Liver (tissue), 9 donors: Measurements from ENCODE around the gene DES. TPM values are rescaled to one million over a fixed set of nuclear protein-coding genes. Genes with fewer than 3 reads are reported as not detected.
A peak's percentile ranks its signal among the peaks of the same experiment; 100 is the strongest.

Source experiments
- DNase-seq: peaks from one replicate; pipeline ENCODE4 v3.0.0-alpha.2; 2017; ENCODE audit warnings: low spot score
- H3K27ac ChIP-seq, 2 donors: one replicate each; pipeline ENCODE4 v1.7.0; 2013; ENCODE audit warnings: inconsistent platforms in 2 of 2, low read length in 2 of 2, control low read depth in 1 of 2, low read depth in 1 of 2, mild to moderate bottlenecking in 1 of 2
- H3K27me3 ChIP-seq, 4 donors: one replicate each; pipeline versions ENCODE4 v1.6.1 to v1.7.0; 2013; ENCODE audit warnings: low read length in 3 of 4, inconsistent platforms in 1 of 4, mild to moderate bottlenecking in 1 of 4, moderate library complexity in 1 of 4; ENCODE audit not compliant: control insufficient read depth in 4 of 4, insufficient read depth in 4 of 4
- H3K36me3 ChIP-seq, 4 donors: one replicate each; pipeline versions ENCODE4 v1.6.1 to v1.7.0; 2013; ENCODE audit warnings: low read length in 3 of 4, mild to moderate bottlenecking in 3 of 4, low read depth in 1 of 4, moderate library complexity in 1 of 4; ENCODE audit not compliant: control insufficient read depth in 4 of 4, insufficient read depth in 3 of 4
- H3K4me1 ChIP-seq, 4 donors: one replicate each; pipeline versions ENCODE4 v1.6.1 to v1.7.0; 2013; ENCODE audit warnings: low read length in 3 of 4, mild to moderate bottlenecking in 3 of 4, moderate library complexity in 1 of 4; ENCODE audit not compliant: control insufficient read depth in 4 of 4, insufficient read depth in 4 of 4
- H3K4me3 ChIP-seq, 3 donors: one replicate each; pipeline versions ENCODE4 v1.6.1 to v1.7.0; 2013; ENCODE audit warnings: low read length in 3 of 3, control low read depth in 1 of 3, low read depth in 1 of 3, mild to moderate bottlenecking in 1 of 3
- H3K9ac ChIP-seq, 2 donors: one replicate each; pipeline ENCODE4 v1.7.0; 2013; ENCODE audit warnings: low read length in 2 of 2, mild to moderate bottlenecking in 2 of 2, moderate library complexity in 2 of 2, control low read depth in 1 of 2, low read depth in 1 of 2
- H3K9me3 ChIP-seq, 4 donors: one replicate each; pipeline versions ENCODE4 v1.6.1 to v1.7.0; 2013; ENCODE audit warnings: low read length in 3 of 4; ENCODE audit not compliant: control insufficient read depth in 4 of 4
- ATF3 ChIP-seq: IDR thresholded peaks from 2 replicates; pipeline ENCODE4 v1.6.1; 2016; ENCODE audit warnings: antibody characterized with exemption
- EGR1 ChIP-seq, 2 donors: IDR thresholded peaks; 2 replicates each; pipeline ENCODE4 v1.6.1; 2016 to 2018; ENCODE audit warnings: antibody characterized with exemption in 2 of 2, low read depth in 2 of 2
- FOXA1 ChIP-seq: IDR thresholded peaks from 2 replicates; pipeline ENCODE4 v1.6.1; 2016; ENCODE audit warnings: antibody characterized with exemption
- FOXA2 ChIP-seq: IDR thresholded peaks from 2 replicates; pipeline ENCODE4 v1.6.1; 2016; ENCODE audit warnings: antibody characterized with exemption
- HNF4A ChIP-seq, 2 donors: conservative IDR thresholded peaks; 2 replicates each; pipeline ENCODE4 v1.6.1; 2016; ENCODE audit warnings: antibody characterized with exemption in 2 of 2, mild to moderate bottlenecking in 2 of 2
- HNF4G ChIP-seq: IDR thresholded peaks from 2 replicates; pipeline ENCODE4 v1.6.1; 2016; ENCODE audit warnings: antibody characterized with exemption
- JUND ChIP-seq, 2 donors: IDR thresholded peaks; 2 replicates each; pipeline ENCODE4 v1.6.1; 2016; ENCODE audit warnings: antibody characterized with exemption in 2 of 2
- NR2F2 ChIP-seq: IDR thresholded peaks from 2 replicates; pipeline ENCODE4 v1.6.1; 2016; ENCODE audit warnings: antibody characterized with exemption
- RAD21 ChIP-seq, 2 donors: IDR thresholded peaks; 2 replicates each; pipeline ENCODE4 v1.6.1; 2016; ENCODE audit warnings: antibody characterized with exemption in 2 of 2, mild to moderate bottlenecking in 2 of 2
- RXRA ChIP-seq, 2 donors: IDR thresholded peaks; 2 replicates each; pipeline ENCODE4 v1.6.1; 2017 to 2018; ENCODE audit warnings: antibody characterized with exemption in 2 of 2, mild to moderate bottlenecking in 1 of 2
- SP1 ChIP-seq: IDR thresholded peaks from 2 replicates; pipeline ENCODE4 v1.6.1; 2018; ENCODE audit warnings: antibody characterized with exemption, mild to moderate bottlenecking
- TAF1 ChIP-seq: conservative IDR thresholded peaks from 2 replicates; pipeline ENCODE4 v1.6.1; 2016; ENCODE audit warnings: antibody characterized with exemption, mild to moderate bottlenecking
- WGBS: extraction: QIAGEN DNeasy Blood & Tissue Kit; methylation state at CpG from one replicate; pipeline ENCODE4 v1.1.7; 2013; 5-methylcytosine and 5-hydroxymethylcytosine counted together
- polyA plus RNA-seq, 2 donors: library from polyadenylated mRNA; stranded (reverse) in 1 of 2; unstranded in 1 of 2; fragments of 200-250 nt in 1 of 2; fragments of >200 nt in 1 of 2; fragmentation: Nextera tagmentation in 1 of 2; extraction: Ambion mirVana in 1 of 2; gene quantifications; one replicate each; pipeline versions ENCODE4 v1.2.1 to v1.2.3, GENCODE V29; 2013 to 2015
- total RNA-seq, 2 donors: library from RNA; depleted of rRNA; stranded (reverse); fragments of >200 nt; gene quantifications; one replicate each; pipeline ENCODE4 v1.2.3, GENCODE V29; 2014
- TF ChIP-seq, protein P1 (sequence below): IDR thresholded peaks from 2 replicates; pipeline ENCODE4 v1.6.1; 2016; ENCODE audit warnings: antibody characterized with exemption, mild to moderate bottlenecking
- TF ChIP-seq, protein P2 (sequence below): fragments of 150-350 bp; IDR thresholded peaks from 2 replicates; pipeline ENCODE4 v1.5.1; 2017; ENCODE audit warnings: improper control_type of control experiment, low read depth, low read length; ENCODE audit not compliant: missing input control
- TF ChIP-seq, protein P3 (sequence below): IDR thresholded peaks from 2 replicates; pipeline ENCODE4 v1.6.1; 2016; ENCODE audit warnings: antibody characterized with exemption
- TF ChIP-seq, protein P4 (sequence below): IDR thresholded peaks from 2 replicates; pipeline ENCODE4 v1.6.1; 2016; ENCODE audit warnings: antibody characterized with exemption
- donor health status: healthy.
- donor health status: healthy.
- donor health status: healthy.
- donor health status: healthy.
- donor health status: healthy.

Gene DES
- total and polyA plus RNA-seq, 4 donors = 0.15 to 50.0 (median 3.2) TPM

GRCh38 chr2:219369447-219369861 lies 48.7 kb upstream of the DES start:
- Histone ChIP-seq H3K27ac (peak overlapping the region in 1 of 2 donors; percentile 50), H3K4me1 (peaks cover 0 to 11% (median 4%) of the 10 kb centered on the region in 4 donors), H3K9me3 (no peaks in the 10 kb centered on the region), H3K36me3 (peaks cover 0 to 10% (median 6%) of the 10 kb centered on the region in 4 donors), H3K9ac (no peak overlapping the region), H3K4me3 (no peak overlapping the region), H3K27me3 (no peaks in the 10 kb centered on the region)
- TF ChIP-seq RAD21 (IDR thresholded peaks at IDR 0.05) = peak in 1 of 2 donors; percentile 12
- TF ChIP-seq SP1 = peak; percentile 33
- no peak for TF ChIP-seq TAF1
- TF ChIP-seq HNF4A (conservative IDR thresholded peaks at IDR 0.05) = peak; percentile 33 to 46
- TF ChIP-seq FOXA1 = no peak
- no peak for TF ChIP-seq EGR1 (IDR thresholded peaks at IDR 0.05; ENCODE audit: low read depth in 2 of 2)
- TF ChIP-seq RXRA (IDR thresholded peaks at IDR 0.05) = peak; percentile 31 to 50
- TF ChIP-seq ATF3 = peak; percentile 86
- TF ChIP-seq, protein P1, sequence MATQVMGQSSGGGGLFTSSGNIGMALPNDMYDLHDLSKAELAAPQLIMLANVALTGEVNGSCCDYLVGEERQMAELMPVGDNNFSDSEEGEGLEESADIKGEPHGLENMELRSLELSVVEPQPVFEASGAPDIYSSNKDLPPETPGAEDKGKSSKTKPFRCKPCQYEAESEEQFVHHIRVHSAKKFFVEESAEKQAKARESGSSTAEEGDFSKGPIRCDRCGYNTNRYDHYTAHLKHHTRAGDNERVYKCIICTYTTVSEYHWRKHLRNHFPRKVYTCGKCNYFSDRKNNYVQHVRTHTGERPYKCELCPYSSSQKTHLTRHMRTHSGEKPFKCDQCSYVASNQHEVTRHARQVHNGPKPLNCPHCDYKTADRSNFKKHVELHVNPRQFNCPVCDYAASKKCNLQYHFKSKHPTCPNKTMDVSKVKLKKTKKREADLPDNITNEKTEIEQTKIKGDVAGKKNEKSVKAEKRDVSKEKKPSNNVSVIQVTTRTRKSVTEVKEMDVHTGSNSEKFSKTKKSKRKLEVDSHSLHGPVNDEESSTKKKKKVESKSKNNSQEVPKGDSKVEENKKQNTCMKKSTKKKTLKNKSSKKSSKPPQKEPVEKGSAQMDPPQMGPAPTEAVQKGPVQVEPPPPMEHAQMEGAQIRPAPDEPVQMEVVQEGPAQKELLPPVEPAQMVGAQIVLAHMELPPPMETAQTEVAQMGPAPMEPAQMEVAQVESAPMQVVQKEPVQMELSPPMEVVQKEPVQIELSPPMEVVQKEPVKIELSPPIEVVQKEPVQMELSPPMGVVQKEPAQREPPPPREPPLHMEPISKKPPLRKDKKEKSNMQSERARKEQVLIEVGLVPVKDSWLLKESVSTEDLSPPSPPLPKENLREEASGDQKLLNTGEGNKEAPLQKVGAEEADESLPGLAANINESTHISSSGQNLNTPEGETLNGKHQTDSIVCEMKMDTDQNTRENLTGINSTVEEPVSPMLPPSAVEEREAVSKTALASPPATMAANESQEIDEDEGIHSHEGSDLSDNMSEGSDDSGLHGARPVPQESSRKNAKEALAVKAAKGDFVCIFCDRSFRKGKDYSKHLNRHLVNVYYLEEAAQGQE = no peak
- TF ChIP-seq NR2F2 = no peak
- TF ChIP-seq, protein P2, sequence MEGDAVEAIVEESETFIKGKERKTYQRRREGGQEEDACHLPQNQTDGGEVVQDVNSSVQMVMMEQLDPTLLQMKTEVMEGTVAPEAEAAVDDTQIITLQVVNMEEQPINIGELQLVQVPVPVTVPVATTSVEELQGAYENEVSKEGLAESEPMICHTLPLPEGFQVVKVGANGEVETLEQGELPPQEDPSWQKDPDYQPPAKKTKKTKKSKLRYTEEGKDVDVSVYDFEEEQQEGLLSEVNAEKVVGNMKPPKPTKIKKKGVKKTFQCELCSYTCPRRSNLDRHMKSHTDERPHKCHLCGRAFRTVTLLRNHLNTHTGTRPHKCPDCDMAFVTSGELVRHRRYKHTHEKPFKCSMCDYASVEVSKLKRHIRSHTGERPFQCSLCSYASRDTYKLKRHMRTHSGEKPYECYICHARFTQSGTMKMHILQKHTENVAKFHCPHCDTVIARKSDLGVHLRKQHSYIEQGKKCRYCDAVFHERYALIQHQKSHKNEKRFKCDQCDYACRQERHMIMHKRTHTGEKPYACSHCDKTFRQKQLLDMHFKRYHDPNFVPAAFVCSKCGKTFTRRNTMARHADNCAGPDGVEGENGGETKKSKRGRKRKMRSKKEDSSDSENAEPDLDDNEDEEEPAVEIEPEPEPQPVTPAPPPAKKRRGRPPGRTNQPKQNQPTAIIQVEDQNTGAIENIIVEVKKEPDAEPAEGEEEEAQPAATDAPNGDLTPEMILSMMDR = no peak
- TF ChIP-seq, protein P3, sequence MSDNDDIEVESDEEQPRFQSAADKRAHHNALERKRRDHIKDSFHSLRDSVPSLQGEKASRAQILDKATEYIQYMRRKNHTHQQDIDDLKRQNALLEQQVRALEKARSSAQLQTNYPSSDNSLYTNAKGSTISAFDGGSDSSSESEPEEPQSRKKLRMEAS = no peak
- peak; percentile 7 to 22 for TF ChIP-seq JUND (IDR thresholded peaks at IDR 0.05)
- no peak for TF ChIP-seq HNF4G
- peak; percentile 61 for TF ChIP-seq FOXA2
- TF ChIP-seq, protein P4, sequence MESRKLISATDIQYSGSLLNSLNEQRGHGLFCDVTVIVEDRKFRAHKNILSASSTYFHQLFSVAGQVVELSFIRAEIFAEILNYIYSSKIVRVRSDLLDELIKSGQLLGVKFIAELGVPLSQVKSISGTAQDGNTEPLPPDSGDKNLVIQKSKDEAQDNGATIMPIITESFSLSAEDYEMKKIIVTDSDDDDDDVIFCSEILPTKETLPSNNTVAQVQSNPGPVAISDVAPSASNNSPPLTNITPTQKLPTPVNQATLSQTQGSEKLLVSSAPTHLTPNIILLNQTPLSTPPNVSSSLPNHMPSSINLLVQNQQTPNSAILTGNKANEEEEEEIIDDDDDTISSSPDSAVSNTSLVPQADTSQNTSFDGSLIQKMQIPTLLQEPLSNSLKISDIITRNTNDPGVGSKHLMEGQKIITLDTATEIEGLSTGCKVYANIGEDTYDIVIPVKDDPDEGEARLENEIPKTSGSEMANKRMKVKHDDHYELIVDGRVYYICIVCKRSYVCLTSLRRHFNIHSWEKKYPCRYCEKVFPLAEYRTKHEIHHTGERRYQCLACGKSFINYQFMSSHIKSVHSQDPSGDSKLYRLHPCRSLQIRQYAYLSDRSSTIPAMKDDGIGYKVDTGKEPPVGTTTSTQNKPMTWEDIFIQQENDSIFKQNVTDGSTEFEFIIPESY = no peak
- WGBS = 20% methylated on average over 2 of the region's 2 CpGs
- DNase-seq = peak; percentile 50
